IMR-90 (cell line): ENCODE results near the gene EFHD1.

Experiments used
- CTCF ChIP-seq: conservative IDR thresholded peaks from 2 replicates; pipeline ENCODE4 v1.5.1; 2012; ENCODE audit warnings: mild to moderate bottlenecking, low read depth, low read length, improper control_type of control experiment
- NFE2L2 ChIP-seq: fragments of 150-350 bp; IDR thresholded peaks from 2 replicates; pipeline ENCODE4 v1.6.1; 2016; ENCODE audit warnings: low read depth, mild to moderate bottlenecking, low read length
- POLR2A ChIP-seq: IDR thresholded peaks from 2 replicates; pipeline ENCODE4 v1.6.1; 2012; ENCODE audit warnings: mild to moderate bottlenecking, low read depth, low read length
- RAD21 ChIP-seq: IDR thresholded peaks from 2 replicates; pipeline ENCODE4 v1.6.1; 2012; ENCODE audit warnings: low read length, improper control_type of control experiment
- USF2 ChIP-seq: fragments of 150-350 bp; IDR thresholded peaks from 2 replicates; pipeline ENCODE4 v1.6.1; 2017; ENCODE audit warnings: mild to moderate bottlenecking, antibody characterized with exemption, low read length, low read depth

GRCh38 chr2:232643813-232644347, 10.5 kb downstream of the EFHD1 start:
- TF ChIP-seq CTCF: no peak
- TF ChIP-seq POLR2A: no peak
- no peak for TF ChIP-seq USF2
- no peak for TF ChIP-seq RAD21
- no peak for TF ChIP-seq NFE2L2
